Trophoblast cell (in vitro differentiated cells and primary cell): ENCODE data around the gene EMC7.

Experiments
- DNase-seq, 2 donors: peaks; one replicate each; pipeline ENCODE4 v3.0.0-alpha.2; 2016
- H2AFZ ChIP-seq: 2 replicates; pipeline ENCODE4 v1.6.1; 2013; ENCODE audit warnings: low read length, moderate library complexity, mild to moderate bottlenecking; ENCODE audit not compliant: insufficient read depth, poor library complexity
- H2AK5ac ChIP-seq: 2 replicates; pipeline ENCODE4 v1.6.1; 2013; ENCODE audit warnings: mild to moderate bottlenecking, low read length
- H2BK120ac ChIP-seq: 2 replicates; pipeline ENCODE4 v1.6.1; 2013; ENCODE audit warnings: low read length, mild to moderate bottlenecking, moderate library complexity; ENCODE audit not compliant: insufficient read depth, poor library complexity
- H2BK12ac ChIP-seq: 2 replicates; pipeline ENCODE4 v1.6.1; 2013; ENCODE audit warnings: mild to moderate bottlenecking, low read length, moderate library complexity
- H2BK5ac ChIP-seq: 2 replicates; pipeline ENCODE4 v1.6.1; 2013; ENCODE audit warnings: low read length, low read depth, moderate library complexity, mild to moderate bottlenecking; ENCODE audit not compliant: poor library complexity
- H3K14ac ChIP-seq: 2 replicates; pipeline ENCODE4 v1.6.1; 2013; ENCODE audit warnings: mild to moderate bottlenecking, low read length
- H3K18ac ChIP-seq: 2 replicates; pipeline ENCODE4 v1.6.1; 2013; ENCODE audit warnings: mild to moderate bottlenecking, low read length
- H3K23ac ChIP-seq: 2 replicates; pipeline ENCODE4 v1.6.1; 2013; ENCODE audit warnings: low read length
- H3K27ac ChIP-seq: 2 replicates; pipeline ENCODE4 v1.5.1; 2013; ENCODE audit warnings: low read depth, mild to moderate bottlenecking, inconsistent platforms, low read length, moderate library complexity
- H3K27me3 ChIP-seq: 2 replicates; pipeline ENCODE4 v1.6.1; 2013; ENCODE audit warnings: inconsistent platforms, mild to moderate bottlenecking, low read length, moderate library complexity; ENCODE audit not compliant: insufficient read depth
- H3K36me3 ChIP-seq, 2 experiments: 1 replicate in 1 of 2; 2 replicates in 1 of 2; pipeline ENCODE4 v1.6.1; 2013; ENCODE audit warnings: low read length in 2 of 2, mild to moderate bottlenecking in 2 of 2, moderate library complexity in 1 of 2; ENCODE audit not compliant: insufficient read depth in 2 of 2, control insufficient read depth in 1 of 2
- H3K4ac ChIP-seq: 2 replicates; pipeline ENCODE4 v1.6.1; 2013; ENCODE audit warnings: low read depth, mild to moderate bottlenecking, low read length, moderate library complexity
- H3K4me1 ChIP-seq, 2 experiments: 1 replicate in 1 of 2; 2 replicates in 1 of 2; pipeline ENCODE4 v1.6.1; 2013; ENCODE audit warnings: low read length in 2 of 2, mild to moderate bottlenecking in 2 of 2, moderate library complexity in 1 of 2; ENCODE audit not compliant: insufficient read depth in 2 of 2, control insufficient read depth in 1 of 2
- H3K4me2 ChIP-seq: 2 replicates; pipeline ENCODE4 v1.6.1; 2013; ENCODE audit warnings: inconsistent platforms, mild to moderate bottlenecking, low read length, moderate library complexity
- H3K4me3 ChIP-seq: 2 replicates; pipeline ENCODE4 v1.5.1; 2013; ENCODE audit warnings: mild to moderate bottlenecking, low read depth, low read length, inconsistent platforms
- H3K79me1 ChIP-seq: one replicate; pipeline ENCODE4 v1.6.1; 2013; ENCODE audit warnings: low read length
- H3K79me2 ChIP-seq: 2 replicates; pipeline ENCODE4 v1.6.1; 2013; ENCODE audit warnings: low read length, mild to moderate bottlenecking; ENCODE audit not compliant: control insufficient read depth, insufficient read depth, poor library complexity
- H3K9ac ChIP-seq: 2 replicates; pipeline ENCODE4 v1.6.1; 2013; ENCODE audit warnings: mild to moderate bottlenecking, low read length
- H3K9me3 ChIP-seq: 2 replicates; pipeline ENCODE4 v1.6.1; 2013; ENCODE audit warnings: low read depth, mild to moderate bottlenecking, control low read depth, inconsistent platforms, low read length; ENCODE audit not compliant: insufficient read depth
- H4K12ac ChIP-seq: 2 replicates; pipeline ENCODE4 v1.6.1; 2013; ENCODE audit warnings: low read depth, mild to moderate bottlenecking, low read length, moderate library complexity
- H4K8ac ChIP-seq: 2 replicates; pipeline ENCODE4 v1.6.1; 2013; ENCODE audit warnings: low read depth, mild to moderate bottlenecking, low read length, moderate library complexity
- H4K91ac ChIP-seq: one replicate; pipeline ENCODE4 v1.6.1; 2013; ENCODE audit warnings: low read depth, mild to moderate bottlenecking, low read length, moderate library complexity
- WGBS: extraction: QIAGEN DNeasy Blood & Tissue Kit; methylation state at CpG from one replicate; pipeline ENCODE4 v1.1.7; 2013; ENCODE audit warnings: missing lambda C conversion rate; ENCODE audit not compliant: insufficient read length, insufficient coverage; ENCODE audit errors: extremely low coverage; 5-methylcytosine and 5-hydroxymethylcytosine counted together

The EMC7 gene

DNA sequence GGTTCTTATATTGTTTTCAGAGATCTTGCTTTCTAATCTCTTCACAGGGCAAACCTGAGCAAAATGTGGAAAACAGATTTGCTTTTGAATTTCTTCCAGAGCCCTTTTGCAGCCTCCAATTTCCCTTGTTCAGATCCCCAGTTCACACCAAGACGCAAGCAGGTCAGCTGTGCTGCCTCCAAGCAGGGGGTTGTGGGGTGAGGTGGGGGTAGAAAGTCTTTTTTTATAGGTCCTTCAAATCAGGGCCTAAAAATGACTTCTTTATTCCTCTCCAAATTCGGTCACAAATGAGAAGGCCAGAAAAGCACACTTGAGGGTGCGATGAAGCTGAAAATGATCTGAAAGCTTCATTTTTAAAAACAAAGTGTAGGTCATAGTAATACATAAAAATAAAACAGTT lies 36.4 kb downstream of the EMC7 start:
- no peaks in the 10 kb centered on the region for H3K79me1 ChIP-seq
- no peaks in the 10 kb centered on the region for H3K36me3 ChIP-seq
- H2AK5ac ChIP-seq, result no peak overlapping the region
- H4K8ac ChIP-seq, result no peak overlapping the region
- no peak overlapping the region for H2BK12ac ChIP-seq
- H3K4me1 ChIP-seq, result no peaks in the 10 kb centered on the region
- no CpG with 5 or more reads among the region's 3 CpGs for WGBS
- H3K79me2 ChIP-seq, result no peaks in the 10 kb centered on the region
- no peak overlapping the region for H2BK5ac ChIP-seq
- no peak overlapping the region for H4K12ac ChIP-seq
- no peak overlapping the region for H3K4ac ChIP-seq
- H3K4me3 ChIP-seq, result no peak overlapping the region
- H2BK120ac ChIP-seq, result no peak overlapping the region
- H3K9ac ChIP-seq, result no peak overlapping the region
- H3K18ac ChIP-seq, result no peak overlapping the region
- no peak overlapping the region for H3K27ac ChIP-seq
- DNase-seq, result no peak
- no peak overlapping the region for H3K4me2 ChIP-seq
- H3K14ac ChIP-seq, result no peak overlapping the region
- H3K23ac ChIP-seq, result no peak overlapping the region
- H2AFZ ChIP-seq, result no peak overlapping the region
- H4K91ac ChIP-seq, result no peak overlapping the region
- no peaks in the 10 kb centered on the region for H3K27me3 ChIP-seq
- H3K9me3 ChIP-seq, result no peaks in the 10 kb centered on the region

DNA sequence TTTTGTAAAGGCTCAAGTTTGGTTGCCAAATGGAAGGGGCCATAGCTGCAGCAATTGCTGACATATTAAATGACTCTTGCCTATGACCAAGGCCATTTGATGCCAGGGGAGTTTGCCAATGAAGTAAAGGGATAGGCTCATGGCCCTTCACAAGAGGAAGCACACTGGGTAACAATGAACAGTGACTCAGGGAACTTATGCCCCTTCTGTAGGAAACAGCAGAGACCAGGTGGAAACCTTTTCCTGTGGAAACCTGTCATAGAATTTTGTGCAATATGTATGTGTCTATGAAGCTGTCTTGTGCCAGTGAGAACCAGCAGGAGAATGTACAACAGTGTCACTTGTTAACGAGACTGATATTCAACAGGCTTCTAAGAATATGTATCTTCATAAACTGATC lies 37.2 kb downstream of the EMC7 start:
- no peak overlapping the region for H3K27ac ChIP-seq
- no peak for DNase-seq
- no peak overlapping the region for H4K91ac ChIP-seq
- H3K18ac ChIP-seq, result no peak overlapping the region
- H2AK5ac ChIP-seq, result no peak overlapping the region
- no peak overlapping the region for H4K12ac ChIP-seq
- WGBS, result no CpG with 5 or more reads among the region's 1 CpG
- H4K8ac ChIP-seq, result no peak overlapping the region
- no peaks in the 10 kb centered on the region for H3K36me3 ChIP-seq
- no peaks in the 10 kb centered on the region for H3K4me1 ChIP-seq
- H3K4me3 ChIP-seq, result no peak overlapping the region
- no peak overlapping the region for H2BK12ac ChIP-seq
- no peaks in the 10 kb centered on the region for H3K9me3 ChIP-seq
- H3K79me1 ChIP-seq, result no peaks in the 10 kb centered on the region
- no peaks in the 10 kb centered on the region for H3K27me3 ChIP-seq
- H3K79me2 ChIP-seq, result no peaks in the 10 kb centered on the region
- no peak overlapping the region for H3K4me2 ChIP-seq
- no peak overlapping the region for H3K23ac ChIP-seq
- no peak overlapping the region for H3K14ac ChIP-seq
- no peak overlapping the region for H2BK120ac ChIP-seq
- no peak overlapping the region for H3K9ac ChIP-seq
- H3K4ac ChIP-seq, result no peak overlapping the region
- H2BK5ac ChIP-seq, result no peak overlapping the region
- H2AFZ ChIP-seq, result no peak overlapping the region

DNA sequence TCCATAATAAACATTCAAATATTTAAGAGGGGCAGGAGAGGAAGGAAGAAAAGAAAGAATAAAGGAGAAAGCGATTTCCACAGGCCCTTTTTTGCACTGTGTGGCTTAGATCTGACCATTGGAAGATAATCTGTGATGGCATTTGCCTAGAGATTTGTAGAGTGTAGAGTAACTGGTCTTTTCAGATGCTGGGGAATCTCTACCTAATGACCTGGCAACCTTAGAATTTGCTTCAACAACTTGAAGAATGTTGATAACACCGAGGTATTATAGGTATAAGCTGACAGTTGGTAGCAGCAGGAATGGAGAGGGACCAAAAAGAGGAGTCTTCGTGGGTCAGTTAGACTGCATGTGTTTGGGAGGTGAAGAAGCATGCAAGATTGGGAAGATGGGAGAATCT lies 41.7 kb downstream of the EMC7 start:
- no peak overlapping the region for H3K9ac ChIP-seq
- no peaks in the 10 kb centered on the region for H3K4me1 ChIP-seq
- no peak overlapping the region for H3K4me2 ChIP-seq
- H3K36me3 ChIP-seq, result no peaks in the 10 kb centered on the region
- H3K79me1 ChIP-seq, result no peaks in the 10 kb centered on the region
- peak; percentile 58 to 92 for DNase-seq
- H3K4ac ChIP-seq, result no peak overlapping the region
- no peak overlapping the region for H4K12ac ChIP-seq
- WGBS, result no CpG with 5 or more reads among the region's 3 CpGs
- H3K9me3 ChIP-seq, result no peaks in the 10 kb centered on the region
- H4K91ac ChIP-seq, result no peak overlapping the region
- H2AFZ ChIP-seq, result no peak overlapping the region
- no peaks in the 10 kb centered on the region for H3K79me2 ChIP-seq
- no peak overlapping the region for H3K18ac ChIP-seq
- H2BK5ac ChIP-seq, result no peak overlapping the region
- no peak overlapping the region for H2AK5ac ChIP-seq
- no peak overlapping the region for H3K23ac ChIP-seq
- no peak overlapping the region for H4K8ac ChIP-seq
- no peak overlapping the region for H2BK120ac ChIP-seq
- H3K14ac ChIP-seq, result no peak overlapping the region
- H3K27me3 ChIP-seq, result no peaks in the 10 kb centered on the region
- H3K27ac ChIP-seq, result no peak overlapping the region
- H2BK12ac ChIP-seq, result no peak overlapping the region
- no peak overlapping the region for H3K4me3 ChIP-seq

DNA sequence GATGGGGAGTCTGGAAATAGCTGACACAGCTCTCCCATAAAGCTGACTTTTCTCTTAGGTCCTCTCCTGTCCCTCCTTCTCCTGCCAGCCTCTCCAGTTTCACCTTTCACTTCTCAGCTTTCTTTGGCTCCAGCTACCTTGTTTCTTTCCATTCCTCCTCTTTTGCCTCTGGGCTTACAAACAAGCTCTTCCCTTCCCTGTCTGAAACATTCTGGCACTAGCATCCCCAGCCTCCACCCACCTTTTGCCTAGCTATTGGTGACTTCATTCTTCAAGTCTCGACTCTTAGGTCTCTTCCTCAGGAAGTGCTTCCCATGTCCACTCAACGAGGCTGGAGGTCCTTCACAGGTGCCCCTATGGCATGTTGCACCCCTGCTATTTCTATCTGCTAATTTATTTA lies 42.2 kb downstream of the EMC7 start:
- Histone ChIP-seq H3K14ac (no peak overlapping the region), H3K4ac (no peak overlapping the region), H2BK5ac (no peak overlapping the region), H2AFZ (no peak overlapping the region), H3K4me3 (no peak overlapping the region), H3K27me3 (no peaks in the 10 kb centered on the region), H3K4me1 (no peaks in the 10 kb centered on the region), H3K79me2 (no peaks in the 10 kb centered on the region), H4K91ac (no peak overlapping the region), H3K9ac (no peak overlapping the region), H2BK120ac (no peak overlapping the region), H2AK5ac (no peak overlapping the region), H3K36me3 (no peaks in the 10 kb centered on the region), H3K4me2 (no peak overlapping the region), H3K27ac (no peak overlapping the region), H3K18ac (no peak overlapping the region), H4K12ac (no peak overlapping the region), H2BK12ac (no peak overlapping the region), H3K23ac (no peak overlapping the region), H3K79me1 (no peaks in the 10 kb centered on the region), H3K9me3 (no peaks in the 10 kb centered on the region), H4K8ac (no peak overlapping the region)
- WGBS, result no CpG with 5 or more reads among the region's 2 CpGs
- peak; percentile 61 to 75 for DNase-seq
